ENCODE data around the gene NME9. TPM values are rescaled to one million over a fixed set of nuclear protein-coding genes. Genes with fewer than 3 reads are reported as not detected.

NME9 gene
- total and polyA plus RNA-seq, 4 donors = 2.8 to 11.4 (median 7.4) TPM

DNA sequence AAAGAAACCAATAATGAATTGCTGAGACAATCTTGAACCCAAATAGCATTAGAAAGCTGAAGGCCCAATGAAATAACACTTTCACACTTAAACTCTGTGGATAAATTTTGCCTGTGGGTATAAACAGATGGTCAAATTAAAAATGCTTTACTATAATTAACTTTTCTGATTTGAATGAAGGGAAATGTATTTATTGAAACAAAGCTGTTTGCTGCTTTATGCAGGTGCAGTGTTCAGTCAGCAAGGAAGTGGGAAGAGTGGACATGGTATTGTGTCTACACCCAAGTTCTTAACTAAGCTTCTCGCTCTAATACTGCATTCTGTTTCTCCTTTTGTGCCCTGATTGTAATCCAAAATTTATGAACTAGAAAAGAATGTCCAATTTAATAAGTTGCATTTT lies 31.8 kb downstream of the NME9 start:
- Histone ChIP-seq H3K27me3 (ENCODE audit: control insufficient read depth in 3 of 3, insufficient read depth in 3 of 3, low read length in 2 of 3) (no peaks in the 10 kb centered on the region), H3K9me3 (ENCODE audit: control insufficient read depth in 4 of 4, insufficient read depth in 3 of 4, low read length in 3 of 4) (no peaks in the 10 kb centered on the region), H3K36me3 (ENCODE audit: control insufficient read depth in 4 of 4, insufficient read depth in 4 of 4, low read length in 4 of 4) (peaks cover 11 to 28% (median 16%) of the 10 kb centered on the region in 4 donors), H3K27ac (ENCODE audit: low read depth in 1 of 2, low read length in 1 of 2) (no peak overlapping the region), H3K9ac (ENCODE audit: insufficient read depth in 1 of 2, low read length in 2 of 2) (no peak overlapping the region), H3K4me1 (ENCODE audit: control insufficient read depth in 5 of 5, insufficient read depth in 5 of 5, low read length in 5 of 5) (no peaks in the 10 kb centered on the region), H3K4me3 (no peak overlapping the region)
- WGBS, 2 donors = 92 to 100% methylated on average over 1 of the region's 1 CpG
- no peak for DNase-seq
- TF ChIP-seq CTCF (IDR thresholded peaks at IDR 0.05; ENCODE audit: control extremely low read depth, extremely low read depth) = no peak
- no peak for ATAC-seq (ENCODE audit: insufficient read depth, low FRiP score)

- DNase-seq (no peak), ATAC-seq (ENCODE audit: insufficient read depth, low FRiP score) (no peak)
- WGBS, 2 donors = 89 to 97% methylated on average over 5 of the region's 5 CpGs
- H3K27me3 ChIP-seq (ENCODE audit: control insufficient read depth in 3 of 3, insufficient read depth in 3 of 3, low read length in 2 of 3) = no peaks in the 10 kb centered on the region
- no peak overlapping the region for H3K4me3 ChIP-seq
- no peaks in the 10 kb centered on the region for H3K4me1 ChIP-seq (ENCODE audit: control insufficient read depth in 5 of 5, insufficient read depth in 5 of 5, low read length in 5 of 5)
- H3K9ac ChIP-seq (ENCODE audit: insufficient read depth in 1 of 2, low read length in 2 of 2) = no peak overlapping the region
- H3K9me3 ChIP-seq (ENCODE audit: control insufficient read depth in 4 of 4, insufficient read depth in 3 of 4, low read length in 3 of 4) = no peaks in the 10 kb centered on the region
- H3K27ac ChIP-seq (ENCODE audit: low read depth in 1 of 2, low read length in 1 of 2) = no peak overlapping the region
- no peak for TF ChIP-seq CTCF (IDR thresholded peaks at IDR 0.05; ENCODE audit: control extremely low read depth, extremely low read depth)
- H3K36me3 ChIP-seq (ENCODE audit: control insufficient read depth in 4 of 4, insufficient read depth in 4 of 4, low read length in 4 of 4) = peaks cover 14 to 33% (median 16%) of the 10 kb centered on the region in 4 donors
Observed at GRCh38 chr3:138297059-138297607, 32.5 kb downstream of the NME9 start.

DNA sequence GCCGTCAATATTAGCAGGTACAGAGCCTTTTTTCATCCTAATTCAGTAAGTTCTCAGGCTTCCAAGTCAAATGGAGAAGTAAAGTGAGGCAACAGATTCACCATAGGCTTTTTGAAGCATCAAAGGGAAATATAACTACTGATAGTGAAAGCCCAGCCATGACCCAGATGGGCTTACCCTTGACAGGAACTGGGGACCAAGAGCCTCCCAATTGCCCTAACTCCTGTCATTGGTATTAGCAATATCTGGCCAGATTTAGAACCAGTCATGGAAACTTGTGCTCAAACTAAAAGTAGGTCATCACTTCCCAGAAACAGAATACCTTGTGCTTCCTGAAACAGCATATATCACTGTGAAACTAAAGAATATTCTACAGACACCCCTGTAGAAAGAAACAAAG lies 33.0 kb downstream of the NME9 start:
- ATAC-seq (ENCODE audit: insufficient read depth, low FRiP score) (no peak), DNase-seq (no peak)
- H3K27me3 ChIP-seq (ENCODE audit: control insufficient read depth in 3 of 3, insufficient read depth in 3 of 3, low read length in 2 of 3) = no peaks in the 10 kb centered on the region
- 89 to 100% methylated on average over 1 of the region's 1 CpG for WGBS, 2 donors
- TF ChIP-seq CTCF (IDR thresholded peaks at IDR 0.05; ENCODE audit: control extremely low read depth, extremely low read depth) = no peak
- peaks cover 14 to 35% (median 17%) of the 10 kb centered on the region in 4 donors for H3K36me3 ChIP-seq (ENCODE audit: control insufficient read depth in 4 of 4, insufficient read depth in 4 of 4, low read length in 4 of 4)
- no peak overlapping the region for H3K9ac ChIP-seq (ENCODE audit: insufficient read depth in 1 of 2, low read length in 2 of 2)
- H3K9me3 ChIP-seq (ENCODE audit: control insufficient read depth in 4 of 4, insufficient read depth in 3 of 4, low read length in 3 of 4) = no peaks in the 10 kb centered on the region
- H3K4me1 ChIP-seq (ENCODE audit: control insufficient read depth in 5 of 5, insufficient read depth in 5 of 5, low read length in 5 of 5) = no peaks in the 10 kb centered on the region
- H3K4me3 ChIP-seq = no peak overlapping the region
- H3K27ac ChIP-seq (ENCODE audit: low read depth in 1 of 2, low read length in 1 of 2) = no peak overlapping the region

- Histone ChIP-seq H3K4me3 (no peak overlapping the region), H3K36me3 (ENCODE audit: control insufficient read depth in 4 of 4, insufficient read depth in 4 of 4, low read length in 4 of 4) (peaks cover 28 to 60% (median 39%) of the 10 kb centered on the region in 4 donors), H3K4me1 (ENCODE audit: control insufficient read depth in 5 of 5, insufficient read depth in 5 of 5, low read length in 5 of 5) (no peaks in the 10 kb centered on the region), H3K9me3 (ENCODE audit: control insufficient read depth in 4 of 4, insufficient read depth in 3 of 4, low read length in 3 of 4) (no peaks in the 10 kb centered on the region), H3K27me3 (ENCODE audit: control insufficient read depth in 3 of 3, insufficient read depth in 3 of 3, low read length in 2 of 3) (no peaks in the 10 kb centered on the region), H3K9ac (ENCODE audit: insufficient read depth in 1 of 2, low read length in 2 of 2) (no peak overlapping the region), H3K27ac (ENCODE audit: low read depth in 1 of 2, low read length in 1 of 2) (no peak overlapping the region)
- TF ChIP-seq CTCF (IDR thresholded peaks at IDR 0.05; ENCODE audit: control extremely low read depth, extremely low read depth) = no peak
- no peak for DNase-seq
- WGBS, 2 donors = 94 to 98% methylated on average over 3 of the region's 3 CpGs
- no peak for ATAC-seq (ENCODE audit: insufficient read depth, low FRiP score)
Observed at GRCh38 chr3:138289701-138290100, 40.0 kb downstream of the NME9 start.
